Measurements from ENCODE around the gene PICALM.
"Not testable (repeated sequence)": the region's sequence is repeated elsewhere in the genome, so short reads cannot be mapped to it uniquely, and the experiment has no call there.

PICALM gene

DNA sequence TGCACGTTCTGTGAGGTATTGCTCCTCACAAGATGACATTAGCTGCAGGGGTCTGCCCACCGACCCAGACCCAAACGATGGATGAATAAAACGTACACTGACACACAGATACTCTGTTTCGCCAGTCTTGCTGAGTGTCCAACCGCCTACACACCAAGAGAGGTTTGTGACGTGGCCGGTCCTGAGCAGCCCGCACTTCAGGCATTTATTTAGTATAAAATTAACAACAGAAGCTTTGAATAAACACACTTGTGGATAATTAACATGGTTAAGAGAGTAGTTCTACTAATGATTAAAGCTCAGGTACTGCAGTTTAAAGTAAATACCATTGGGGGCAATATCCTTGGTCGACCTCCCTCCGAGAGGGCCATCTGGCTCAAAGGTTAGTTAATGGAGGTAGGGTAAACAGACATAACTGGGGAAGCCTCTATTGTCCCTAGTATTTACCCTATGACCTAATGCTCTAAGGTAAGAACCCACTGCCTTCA lies 138.0 kb downstream of the PICALM start:
- peak; percentile 88 for DNase-seq

DNA sequence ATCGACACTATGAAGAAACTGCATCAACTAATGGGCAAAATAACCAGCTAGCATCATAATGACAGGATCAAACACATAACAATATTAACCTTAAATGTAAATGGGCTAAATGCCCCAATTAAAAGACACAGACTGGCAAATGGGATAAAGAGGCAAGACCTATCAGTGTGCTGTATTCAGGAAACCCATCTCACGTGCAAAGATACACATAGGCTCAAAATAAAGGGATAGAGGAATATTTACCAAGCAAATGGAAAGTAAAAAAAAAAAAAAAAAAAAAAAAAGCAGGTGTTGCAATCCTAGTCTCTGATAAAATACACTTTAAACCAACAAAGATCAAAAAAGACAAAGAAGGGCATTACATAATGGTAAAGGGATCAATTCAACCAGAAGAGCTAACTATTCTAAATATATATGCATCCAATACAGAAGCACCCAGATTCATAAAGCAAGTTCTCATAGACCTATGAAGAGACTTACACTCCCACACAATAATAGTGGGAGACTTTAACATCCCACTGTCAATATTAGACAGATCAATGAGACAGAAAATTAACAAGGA lies 142.2 kb downstream of the PICALM start:
- not testable (repeated sequence) for DNase-seq

DNA sequence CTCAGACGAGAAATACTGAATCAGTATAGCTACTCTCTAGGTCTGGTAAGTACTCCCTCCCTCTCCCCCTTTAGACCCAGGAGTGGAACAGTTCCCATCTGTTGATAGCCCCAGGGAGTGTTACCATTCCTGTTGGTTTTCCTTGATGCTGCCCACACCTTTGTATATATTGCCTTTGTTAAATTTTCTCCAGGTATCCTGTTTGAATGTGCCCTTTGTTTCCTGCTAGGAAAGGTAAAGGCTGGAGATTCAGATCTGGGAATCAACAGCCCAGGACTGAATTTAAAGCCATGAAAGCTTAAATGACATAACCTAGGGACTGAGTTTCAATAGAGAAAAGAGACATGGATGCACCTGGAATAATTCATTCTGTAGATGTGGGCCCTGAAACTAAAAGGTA lies 145.4 kb downstream of the PICALM start:
- peak; percentile 82 for DNase-seq

DNA sequence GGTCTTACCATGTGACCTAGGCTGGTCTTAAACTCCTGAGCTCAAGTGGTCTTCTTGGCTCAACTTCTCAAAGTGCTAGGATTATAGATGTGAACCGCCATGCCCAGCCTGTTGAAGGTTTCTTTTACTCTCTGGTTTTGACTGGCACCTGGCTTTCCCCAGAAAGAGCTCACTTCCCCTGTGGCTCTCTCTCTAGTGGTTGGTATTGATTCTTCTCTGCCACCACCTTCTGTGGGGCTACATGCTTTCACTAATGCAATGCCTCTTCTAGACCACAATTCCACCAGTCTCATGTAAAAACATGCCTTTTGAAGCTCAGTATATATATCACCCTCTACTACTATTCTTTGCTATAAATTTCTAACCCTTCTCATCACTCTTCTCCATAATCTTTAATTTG lies 146.5 kb downstream of the PICALM start:
- no peak for DNase-seq

DNA sequence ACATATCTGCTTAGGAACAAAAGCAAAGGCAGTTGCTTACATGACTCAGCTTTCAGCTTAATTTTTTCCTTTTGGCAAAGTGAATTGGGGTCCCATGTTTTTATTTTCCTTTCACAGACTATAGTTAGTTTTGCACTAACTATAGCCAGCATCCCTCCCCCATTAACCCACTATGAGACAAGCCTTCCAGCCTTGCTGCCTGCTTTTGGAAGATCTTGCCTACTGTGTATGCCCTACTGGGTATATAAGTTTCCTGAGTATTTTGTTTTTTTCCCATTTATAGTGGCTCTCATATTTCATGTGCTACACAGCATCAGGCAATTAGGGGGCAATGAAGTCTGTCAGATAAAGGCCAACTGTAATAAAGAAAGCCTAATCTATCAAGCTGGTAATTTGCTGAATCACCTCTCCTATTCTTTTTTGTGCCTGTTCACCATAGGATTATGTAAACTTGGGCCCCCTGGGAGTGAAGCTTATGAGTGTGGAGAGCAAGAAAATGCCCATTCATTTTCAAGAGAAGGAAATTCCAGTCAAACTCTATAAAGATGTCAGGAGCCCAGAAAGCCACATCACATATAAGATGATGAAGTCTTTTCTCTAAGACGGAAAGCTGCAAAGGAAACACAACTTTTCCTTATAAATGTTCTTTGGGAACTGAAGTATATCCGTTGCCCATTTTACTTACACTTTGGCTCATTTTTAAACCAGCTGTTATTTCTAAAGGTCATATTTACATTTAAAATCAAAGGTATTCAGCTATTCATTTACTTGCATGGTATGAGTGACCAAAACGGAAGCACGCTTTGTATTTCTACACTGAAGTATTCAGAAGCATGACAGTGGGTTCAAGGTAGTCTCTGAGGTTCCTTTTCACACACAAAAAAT lies 149.7 kb downstream of the PICALM start:
- peak; percentile 86 for DNase-seq

DNA sequence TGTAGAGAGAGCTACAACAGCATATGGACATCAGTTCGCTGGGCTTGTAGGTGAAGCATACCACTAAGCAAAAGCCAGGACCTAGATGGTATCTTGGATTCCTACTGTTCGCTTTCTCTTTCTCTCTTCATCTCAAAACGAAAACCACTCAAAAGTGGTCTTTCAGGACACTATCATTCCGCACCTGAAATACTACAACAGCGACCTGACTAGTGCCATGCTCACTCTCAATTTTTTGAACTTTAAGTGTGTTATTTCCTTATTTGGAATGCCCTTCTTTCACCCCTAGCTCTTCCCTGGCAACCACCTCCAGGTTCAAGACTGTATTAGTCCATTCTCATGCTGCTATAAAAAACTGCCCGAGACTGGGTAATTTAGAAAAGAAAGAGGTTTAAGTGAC lies 154.5 kb downstream of the PICALM start:
- no peak for DNase-seq

DNA sequence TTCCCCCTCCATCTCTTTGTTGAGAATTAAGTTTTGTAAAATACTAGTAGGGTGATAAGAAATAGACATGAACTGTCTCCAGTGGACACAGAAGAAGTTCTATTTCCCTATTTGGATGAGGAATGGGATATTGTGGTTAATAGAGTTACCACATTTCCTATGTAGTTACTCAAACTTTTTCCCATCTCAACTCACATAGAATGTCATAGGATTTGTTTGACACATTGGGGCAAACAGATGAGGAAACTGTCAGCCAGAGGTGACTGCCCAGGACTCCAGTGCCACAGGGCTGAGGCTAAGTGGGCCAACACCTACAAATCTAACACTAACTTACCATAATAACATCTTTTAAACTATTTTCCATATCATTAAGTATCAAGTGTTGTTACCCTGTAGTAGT lies 155.4 kb downstream of the PICALM start:
- no peak for DNase-seq

DNA sequence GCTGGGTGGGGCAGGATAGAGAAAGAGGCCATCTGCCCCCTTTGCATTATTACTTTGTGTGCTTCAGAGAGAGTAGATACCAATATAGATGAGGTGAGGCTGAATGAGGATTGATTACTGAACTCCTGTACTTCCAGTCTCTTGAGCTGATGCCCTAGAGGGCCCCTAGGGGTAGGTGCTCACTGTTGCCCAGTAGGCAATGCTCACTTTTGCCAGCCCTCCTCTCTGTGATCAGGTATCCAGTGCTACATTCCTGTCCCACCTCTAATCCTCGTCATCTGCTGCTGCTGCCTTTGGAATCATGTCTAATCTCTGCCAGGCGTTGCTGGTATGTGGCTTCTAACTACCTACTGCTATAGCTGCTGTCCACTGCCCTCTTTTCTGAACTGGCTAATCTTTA lies 156.5 kb downstream of the PICALM start:
- peak; percentile 28 for DNase-seq

Data from NCI-H146 (cell line).